ENCODE data around the gene ACACB. TPM values are rescaled to one million over a fixed set of nuclear protein-coding genes. Genes with fewer than 3 reads are reported as not detected.

Gene ACACB
- 6.8 and 7.0 TPM in 2 replicates for polyA plus RNA-seq (2011; rRNA removed)
- 6.6 and 7.9 TPM in 2 replicates for polyA plus RNA-seq (2012; cell fraction: cytosol; rRNA removed)
- polyA plus RNA-seq (2012; cell fraction: nucleus; rRNA removed), result 17.1 and 18.9 TPM in 2 replicates
- 6.4 to 7.6 TPM (median 6.5 TPM) in 3 replicates for polyA plus RNA-seq (2017; fragmentation: RNase III; extraction: RNeasy Plus Mini Kit Qiagen cat#74134 plus additional on column Dnase treatment)
- 24.5 and 36.0 TPM in 2 replicates for polyA minus RNA-seq (2011; rRNA and poly(A)+ RNA removed)

GRCh38 chr12:109115758-109116610 lies at the start of gene ACACB:
ACACB (plus strand) TSS chr12:109116587; CDS start chr12:109139406, 22,819 bp downstream.
- WGBS (ENCODE audit: missing lambda C conversion rate), result 86% methylated on average over 14 of the region's 14 CpGs
- no peak within 1 kb of the TSS for H3K4me3 ChIP-seq
- ChIA-PET POLR2A (no interaction called here), CTCF (interaction anchor here (0.6 to 1.5 kb wide), 11 partner anchors 8 to 907 kb away, joined by 3 to 4 read pairs (median 3); no protein-coding TSS in a partner anchor)
- DNase-seq (ENCODE audit: low read depth in 1 of 2, low spot score in 1 of 2), result no peak
- H3K9me3 ChIP-seq, result no peaks in the 10 kb centered on the region
- no peak for TF ChIP-seq HMGXB4 (CRISPR knock-in tag; IDR thresholded peaks at IDR 0.05; ENCODE audit: borderline replicate concordance)
- TF ChIP-seq ZFP36 (IDR thresholded peaks at IDR 0.05; ENCODE audit: borderline replicate concordance, partially characterized antibody), result no peak
- TF ChIP-seq JUN (IDR thresholded peaks at IDR 0.05), result no peak
- no peak for TF ChIP-seq RNF2 (IDR thresholded peaks at IDR 0.05; ENCODE audit: borderline replicate concordance, low read depth)
- TF ChIP-seq FOSL2 (IDR thresholded peaks at IDR 0.05), result no peak
- TF ChIP-seq FOSL2 (CRISPR knock-in tag; IDR thresholded peaks at IDR 0.05), result no peak
- no peak for TF ChIP-seq ELK1 (IDR thresholded peaks at IDR 0.05; ENCODE audit: low read depth, low read length)
- TF ChIP-seq RCOR1 (IDR thresholded peaks at IDR 0.05; ENCODE audit: low read depth, low read length), result no peak
- ATAC-seq, result no peak
- peaks cover 3% of the 10 kb centered on the region; the same call in 1 of the 3 replicates for H3K4me1 ChIP-seq
- H3K27ac ChIP-seq, result no peak within 1 kb of the TSS; a peak in 1 of 6 replicates
- H3K4me2 ChIP-seq, result no peak within 1 kb of the TSS
- FAIRE-seq, result no peak

- DNase-seq (ENCODE audit: low read depth in 1 of 2, low spot score in 1 of 2), result no peak
- no peak for ATAC-seq
- FAIRE-seq, result no peak
- H3K9me3 ChIP-seq, result no peaks in the 10 kb centered on the region
- CTCF ChIA-PET, result interaction anchor here (0.9 to 1.6 kb wide), 3 partner anchors 15 to 23 kb away, joined by 3 to 6 read pairs (median 5); partner anchors contain the start of genes ALKBH2 and USP30
- no peak overlapping the region for H3K27ac ChIP-seq
- POLR2A ChIA-PET, result no interaction called here
- WGBS (ENCODE audit: missing lambda C conversion rate), result 90% methylated on average over 17 of the region's 17 CpGs
- no peak overlapping the region for H3K4me3 ChIP-seq
- TF ChIP-seq ESRRA (IDR thresholded peaks at IDR 0.05; ENCODE audit: borderline replicate concordance, low read length) (no peak), ATOH8 (CRISPR knock-in tag; IDR thresholded peaks at IDR 0.05; ENCODE audit: low read depth) (no peak), ZFP36 (IDR thresholded peaks at IDR 0.05; ENCODE audit: borderline replicate concordance, partially characterized antibody) (no peak), ZSCAN20 (CRISPR knock-in tag; IDR thresholded peaks at IDR 0.05) (no peak), RARB (CRISPR knock-in tag; IDR thresholded peaks at IDR 0.05) (no peak), EP300 (IDR thresholded peaks at IDR 0.05) (no peak), HOXB13 (CRISPR knock-in tag; IDR thresholded peaks at IDR 0.05; ENCODE audit: low read depth) (no peak), CEBPB (IDR thresholded peaks at IDR 0.05) (no peak), PBX3 (IDR thresholded peaks at IDR 0.05) (no peak), CHD4 (IDR thresholded peaks at IDR 0.05; ENCODE audit: borderline replicate concordance) (no peak)
- H3K4me1 ChIP-seq, result no peaks in the 10 kb centered on the region
- H3K4me2 ChIP-seq, result no peak overlapping the region
Observed at GRCh38 chr12:109069307-109070271, 46.8 kb upstream of the ACACB start.
